HG02759 (cell line): ENCODE data around the gene HK3.

Source experiments
- ATAC-seq: cut with Tn5 transposase; IDR thresholded peaks from one replicate; pipeline ENCODE4 v1.9.1; 2021; ENCODE audit warnings: mild to moderate bottlenecking, moderate library complexity; ENCODE audit not compliant: unreplicated experiment

Gene HK3

DNA sequence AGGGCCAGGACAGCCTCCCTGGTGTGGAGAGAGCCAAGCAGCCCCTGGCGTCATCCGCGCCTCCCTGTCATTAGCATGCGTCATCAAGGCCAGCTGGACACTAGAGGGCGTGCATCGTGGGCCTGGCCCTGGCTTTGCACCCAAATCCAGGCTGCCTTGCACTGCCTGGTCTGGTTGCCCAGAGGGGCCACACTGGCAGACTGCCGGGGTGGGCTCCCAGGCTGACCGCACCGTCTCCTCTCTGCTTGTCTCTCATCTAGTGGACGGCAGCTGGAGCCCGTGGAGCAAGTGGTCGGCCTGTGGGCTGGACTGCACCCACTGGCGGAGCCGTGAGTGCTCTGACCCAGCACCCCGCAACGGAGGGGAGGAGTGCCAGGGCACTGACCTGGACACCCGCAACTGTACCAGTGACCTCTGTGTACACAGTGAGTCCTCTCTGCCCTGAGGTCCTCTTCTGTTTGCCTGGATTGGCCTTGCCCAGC is 29.0 kb downstream of the HK3 start:
- ATAC-seq: no peak

DNA sequence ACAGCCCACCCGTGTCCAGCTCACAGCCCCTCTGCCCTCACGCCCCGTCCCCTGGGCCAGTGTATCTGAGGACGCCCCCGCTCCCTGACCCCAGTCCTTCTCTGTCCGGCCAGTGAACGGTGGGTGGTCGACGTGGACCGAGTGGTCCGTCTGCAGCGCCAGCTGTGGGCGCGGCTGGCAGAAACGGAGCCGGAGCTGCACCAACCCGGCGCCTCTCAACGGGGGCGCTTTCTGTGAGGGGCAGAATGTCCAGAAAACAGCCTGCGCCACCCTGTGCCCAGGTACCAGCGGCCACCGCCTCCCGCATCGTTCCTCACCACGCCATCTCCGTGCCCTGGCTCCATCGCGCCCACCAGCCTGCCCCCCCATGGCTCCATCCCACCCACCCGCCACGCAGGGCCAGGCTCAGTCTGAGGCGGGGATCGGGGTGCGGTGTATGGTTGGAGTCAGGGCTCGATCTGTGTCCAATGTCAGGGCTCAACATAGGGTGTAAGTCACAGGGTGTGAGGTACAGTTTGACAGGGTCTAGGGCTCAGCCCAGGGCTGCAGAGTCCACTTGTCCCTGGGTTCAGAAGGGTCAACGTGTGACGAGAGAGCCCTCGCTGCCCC is 29.5 kb downstream of the HK3 start:
- ATAC-seq: no peak

- ATAC-seq: no peak
Measured at GRCh38 chr5:176868731-176869130, 30.4 kb downstream of the HK3 start.

DNA sequence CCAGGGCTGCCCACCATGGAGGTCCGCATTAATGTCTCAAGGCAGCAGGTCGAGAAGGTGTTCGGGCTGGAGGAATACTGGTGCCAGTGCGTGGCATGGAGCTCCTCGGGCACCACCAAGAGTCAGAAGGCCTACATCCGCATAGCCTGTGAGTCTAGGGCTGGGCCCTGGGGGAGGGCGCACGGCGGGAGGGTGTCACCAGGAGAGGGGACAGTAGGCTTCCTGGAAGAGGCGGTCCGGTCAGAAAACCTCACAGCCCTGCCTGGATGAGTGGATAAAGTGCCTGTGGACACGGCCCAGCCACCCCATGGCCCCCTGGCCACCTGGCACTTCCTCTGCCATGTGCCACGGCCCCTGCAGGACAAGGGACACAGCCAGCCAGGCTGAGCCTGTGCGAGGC is 31.0 kb downstream of the HK3 start:
- ATAC-seq: no peak

GRCh38 chr5:176866707-176867310 is 32.3 kb downstream of the HK3 start:
- no peak for ATAC-seq

DNA sequence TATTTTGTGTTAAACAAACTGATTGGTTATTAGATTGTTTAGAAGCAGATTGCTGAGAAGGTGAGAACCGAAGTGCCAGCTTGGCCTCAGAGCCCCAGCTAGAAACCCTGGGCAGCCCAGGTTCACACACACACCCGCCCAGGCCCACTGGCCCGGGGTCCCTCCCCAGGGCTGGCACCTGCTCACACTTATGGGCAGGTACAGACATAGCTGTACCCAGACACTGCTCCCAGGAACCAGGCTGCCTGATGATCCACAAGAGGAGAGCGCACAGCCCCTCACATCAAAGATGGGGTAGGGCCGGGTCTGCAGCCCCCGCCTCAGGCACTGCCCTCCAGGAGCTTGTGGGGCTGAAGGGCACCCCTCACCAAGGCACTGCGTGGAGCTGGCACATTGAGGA is 33.2 kb downstream of the HK3 start:
- no peak for ATAC-seq

GRCh38 chr5:176864755-176865154 is 34.4 kb downstream of the HK3 start:
- ATAC-seq: no peak

- no peak for ATAC-seq
Measured at GRCh38 chr5:176863765-176864098, 35.4 kb downstream of the HK3 start.

DNA sequence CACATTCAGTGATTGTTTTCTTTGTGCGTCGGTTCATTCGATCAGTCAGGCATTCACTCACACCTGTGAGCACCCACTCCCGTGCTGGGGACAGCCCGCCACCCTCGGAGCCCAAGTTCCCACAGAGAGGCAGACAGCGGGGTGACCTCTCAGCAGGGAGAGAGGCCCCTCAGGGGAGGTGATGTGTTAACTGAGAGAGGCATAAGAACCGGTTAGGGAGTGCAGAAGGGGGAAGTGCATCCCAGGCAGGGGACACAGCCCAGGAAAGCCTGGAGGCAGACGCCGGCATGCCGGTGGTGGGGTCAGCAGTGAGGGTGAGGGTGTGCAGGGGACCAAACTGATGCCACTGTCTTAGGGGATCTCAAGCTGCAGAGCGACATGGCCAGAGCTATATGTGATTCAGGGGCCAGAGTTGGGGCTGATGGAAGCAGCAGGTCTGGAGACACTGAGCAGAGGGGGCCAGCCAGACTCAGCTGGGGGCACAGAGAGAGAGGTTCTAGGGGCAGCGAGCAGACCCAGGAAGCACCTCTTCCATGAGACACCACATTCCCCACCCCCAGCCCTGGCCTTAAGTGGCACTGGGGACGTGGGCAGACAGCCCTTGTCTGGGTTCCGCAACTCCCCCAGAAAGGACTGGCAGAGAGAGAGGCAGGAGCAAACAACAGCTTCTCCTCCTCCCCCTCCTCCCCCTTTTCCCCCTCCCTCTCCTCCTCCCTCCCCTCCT is 35.9 kb downstream of the HK3 start:
- no peak for ATAC-seq

DNA sequence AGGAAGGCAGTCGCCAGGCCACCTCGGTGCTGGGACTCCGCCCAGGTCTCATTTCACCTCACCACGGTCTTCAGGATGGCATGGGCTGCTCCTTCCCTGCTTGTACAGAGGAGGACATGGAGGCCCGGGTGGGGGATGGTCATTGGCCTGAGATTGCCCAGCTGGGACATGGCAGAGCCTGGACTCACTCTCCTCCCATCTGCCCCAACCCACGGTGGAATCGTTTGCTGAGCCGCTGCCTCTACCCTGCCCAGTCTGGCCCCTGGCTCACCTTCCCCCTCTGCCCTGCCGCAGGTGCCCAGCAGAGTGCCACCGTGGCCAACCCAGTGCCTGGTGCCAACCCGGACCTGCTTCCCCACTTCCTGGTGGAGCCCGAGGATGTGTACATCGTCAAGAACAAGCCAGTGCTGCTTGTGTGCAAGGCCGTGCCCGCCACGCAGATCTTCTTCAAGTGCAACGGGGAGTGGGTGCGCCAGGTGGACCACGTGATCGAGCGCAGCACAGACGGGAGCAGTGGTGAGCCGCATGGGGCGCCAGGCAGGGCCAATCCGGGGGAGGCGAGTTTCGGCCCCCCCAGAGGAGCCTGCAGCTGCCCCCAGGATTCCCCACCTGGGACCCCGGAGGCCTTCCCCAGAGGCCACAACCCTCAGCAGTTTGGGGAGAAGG is 36.7 kb downstream of the HK3 start:
- ATAC-seq: no peak

DNA sequence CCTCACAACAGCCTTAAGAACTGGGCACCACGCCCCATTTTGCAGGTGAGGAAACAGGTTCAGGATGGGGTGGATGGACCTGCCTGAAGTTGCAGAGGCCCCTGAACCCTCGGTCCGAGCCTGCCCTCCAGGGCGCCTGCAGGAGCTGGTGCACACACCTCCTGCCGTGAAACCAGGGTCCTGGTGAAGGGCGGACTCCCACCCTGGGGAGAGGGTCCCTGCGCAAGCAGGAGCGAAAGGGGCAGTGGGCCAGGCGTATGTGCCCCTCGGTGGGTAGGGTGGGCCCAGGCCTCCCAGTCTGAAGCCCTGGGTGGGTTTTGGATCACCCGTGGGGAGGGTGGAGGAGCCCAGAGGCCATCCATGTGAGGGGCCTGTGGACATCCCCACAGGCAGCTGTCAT is 37.9 kb downstream of the HK3 start:
- no peak for ATAC-seq

DNA sequence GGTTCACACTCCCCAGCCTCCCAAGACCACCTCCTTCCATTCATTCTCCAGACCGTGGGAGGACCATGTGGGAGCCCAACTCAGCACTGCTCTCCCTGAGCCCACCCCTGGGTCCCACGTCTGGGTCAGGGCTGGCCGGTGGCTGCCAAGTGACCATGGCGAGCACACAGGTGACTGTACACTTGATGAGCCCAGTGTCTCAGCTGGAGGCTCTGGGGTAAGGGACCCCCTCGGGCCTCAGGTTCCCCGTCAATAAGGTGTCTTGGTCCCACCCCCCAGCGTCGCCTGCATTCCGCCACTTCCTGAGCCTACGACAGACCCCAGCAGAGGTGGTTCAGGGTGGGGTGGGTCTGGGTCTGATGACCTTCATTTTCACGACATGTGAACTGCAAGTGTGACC is 38.8 kb downstream of the HK3 start:
- no peak for ATAC-seq

DNA sequence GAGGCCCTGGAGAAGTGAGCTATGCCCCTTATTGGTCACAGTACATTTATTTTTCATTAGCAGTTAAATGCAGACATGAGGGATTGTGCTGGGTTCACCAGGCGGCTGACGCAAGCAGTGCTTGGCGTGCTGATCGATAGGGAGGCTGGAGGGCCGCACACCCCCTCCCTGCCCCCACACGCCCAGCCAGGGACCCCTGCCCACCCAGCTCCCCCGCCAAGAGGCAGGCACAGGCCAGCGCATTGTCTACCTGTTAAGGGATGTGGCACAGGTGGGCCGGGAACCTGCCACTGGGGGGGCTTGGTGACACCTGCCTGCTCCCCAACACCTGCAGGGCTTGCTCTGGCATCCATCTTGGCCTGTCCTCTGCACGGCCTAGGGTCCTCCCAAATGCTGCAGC is 39.2 kb downstream of the HK3 start:
- ATAC-seq: no peak

GRCh38 chr5:176857894-176858273 is 41.3 kb downstream of the HK3 start:
- no peak for ATAC-seq

DNA sequence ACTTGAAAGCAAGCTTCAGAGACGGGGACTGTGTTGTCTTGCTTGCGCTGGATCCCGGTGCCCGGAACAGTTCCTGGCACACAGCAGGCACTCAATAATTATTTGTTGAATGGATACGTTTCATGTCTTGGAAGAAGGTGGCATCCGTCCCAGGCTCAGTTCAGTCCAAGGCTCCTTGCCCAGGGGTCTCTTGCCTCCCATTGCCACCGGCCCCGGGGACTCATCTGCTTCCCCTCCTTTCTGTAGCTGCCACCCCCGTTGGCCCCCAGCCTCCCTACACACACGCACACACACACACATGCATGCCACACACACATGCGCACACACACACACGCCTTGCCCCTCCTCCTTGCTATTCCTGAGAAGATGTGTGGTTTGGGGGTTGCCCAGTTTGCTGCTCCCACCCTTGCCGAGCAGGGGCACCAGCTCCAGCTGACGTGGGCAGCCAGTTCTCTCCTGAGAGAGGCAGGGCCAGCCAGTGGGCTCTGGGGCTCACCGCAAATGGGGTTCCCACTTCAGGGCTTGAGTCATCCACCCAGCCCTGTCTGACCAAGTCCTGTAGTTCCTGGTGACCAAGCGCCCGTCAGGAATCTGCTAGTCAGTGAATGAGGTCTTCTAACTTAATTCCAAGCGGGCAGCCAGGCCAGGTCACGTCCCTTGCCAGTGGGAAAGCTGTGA is 41.8 kb downstream of the HK3 start:
- no peak for ATAC-seq

DNA sequence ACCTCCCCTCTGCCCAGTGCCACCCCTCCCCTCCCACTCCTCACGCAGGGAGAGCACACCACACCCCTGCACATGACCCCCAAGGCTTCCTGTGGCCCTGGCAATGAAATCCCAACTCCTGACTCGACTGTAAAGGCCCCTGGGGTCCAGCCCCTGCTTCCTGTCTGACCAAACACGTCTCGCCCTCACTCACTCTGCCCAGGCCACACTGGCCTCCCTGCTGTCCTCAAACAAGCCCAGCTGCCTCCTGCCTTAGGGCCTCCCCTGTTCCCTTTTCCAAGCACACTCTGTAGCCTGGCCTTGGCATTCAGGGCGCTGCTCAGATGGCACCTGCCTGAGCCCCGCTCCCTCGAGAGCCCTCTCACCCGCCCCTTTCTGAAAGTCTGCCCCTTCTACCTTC is 42.4 kb downstream of the HK3 start:
- ATAC-seq: no peak

DNA sequence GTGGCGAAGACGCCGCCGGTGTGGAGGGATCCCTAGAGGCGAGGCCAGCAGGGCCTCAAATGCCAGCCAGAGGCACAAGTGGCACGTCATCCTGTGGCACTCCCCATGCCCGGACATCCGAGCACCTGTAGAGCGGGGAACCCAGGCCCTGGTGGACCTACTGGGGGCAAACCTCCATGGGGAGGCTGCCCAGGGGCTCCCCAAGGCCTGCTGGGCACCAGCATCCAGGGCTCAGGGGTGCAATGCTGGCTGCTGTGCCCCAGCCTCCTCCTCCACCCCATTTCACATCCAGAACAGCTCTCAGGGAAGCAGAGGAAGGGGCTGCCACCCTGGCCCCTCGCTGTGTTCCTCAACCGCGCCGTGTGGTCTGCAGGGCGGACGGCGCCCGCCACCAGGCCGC is 43.5 kb downstream of the HK3 start:
- ATAC-seq: no peak

DNA sequence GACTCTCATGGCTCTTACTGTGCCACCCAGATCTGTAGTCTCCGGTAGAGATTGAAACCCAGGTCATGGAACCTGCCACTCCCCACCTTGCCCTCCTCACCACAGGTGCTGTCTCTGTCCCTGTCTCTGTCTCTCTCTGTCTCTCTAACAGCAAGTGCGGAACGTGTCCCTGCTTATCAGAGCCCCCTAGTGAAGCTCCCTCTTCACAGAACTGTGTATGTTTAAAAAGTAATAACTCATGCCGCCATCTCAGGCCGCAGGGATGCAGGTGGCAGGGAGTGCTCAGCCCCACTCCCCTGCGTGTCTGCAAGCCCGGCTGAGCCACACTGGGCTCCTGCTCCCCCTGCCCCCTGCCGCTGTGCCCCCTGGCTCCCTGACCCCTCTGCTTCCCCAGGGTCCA is 45.0 kb downstream of the HK3 start:
- ATAC-seq: no peak

DNA sequence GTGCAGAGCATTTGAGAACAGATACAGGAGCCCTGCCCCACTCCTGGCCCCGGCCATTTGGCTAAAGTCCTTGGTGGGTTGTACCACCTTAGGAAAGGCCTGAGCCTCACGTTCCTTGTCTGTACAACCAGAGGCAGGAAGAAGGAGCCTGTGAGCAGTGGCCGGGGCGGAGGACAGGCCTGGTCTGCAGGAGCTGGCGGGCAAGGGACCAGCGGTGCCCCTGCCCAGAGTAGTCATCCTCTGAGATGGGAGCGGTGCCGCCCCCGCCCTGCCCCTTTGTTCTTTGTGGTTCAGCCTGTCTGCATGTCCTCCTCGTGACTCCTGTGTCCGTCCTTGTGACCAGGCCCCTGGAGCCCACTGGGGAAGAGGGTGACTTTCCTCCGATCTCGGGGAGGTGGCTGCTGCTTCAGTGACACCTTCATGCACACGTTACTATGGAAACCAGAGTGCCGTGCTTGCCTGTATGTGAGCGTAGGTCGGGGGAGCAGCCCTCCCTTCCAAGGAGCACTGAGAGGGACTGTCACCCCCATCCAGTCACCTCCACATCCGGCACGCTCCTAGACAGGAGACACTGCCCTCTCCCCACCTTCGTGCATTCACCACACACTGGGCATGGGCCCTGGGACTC is 45.9 kb downstream of the HK3 start:
- no peak for ATAC-seq

- no peak for ATAC-seq
Measured at GRCh38 chr5:176851871-176852658, 47.1 kb downstream of the HK3 start.
